K562 (cell line): ENCODE data around the gene AK2. TPM values are rescaled to one million over a fixed set of nuclear protein-coding genes. Genes with fewer than 3 reads are reported as not detected.

Source experiments
- ATAC-seq: fragments of 200-7000 bp; cut with Tn5 transposase; 3 replicates; pipeline ENCODE4 v1.9.1; 2020; ENCODE audit warnings: moderate library complexity
- BruUV-seq: library from RNA; stranded (reverse); fragments of 400-500 nt; replicated peaks from 2 replicates; lab custom pipeline; 2021; lab: Mats Ljungman, UMichigan
- CTCF ChIA-PET: fragments of 300-600 bp; formaldehyde crosslinking; extraction: SDS; loops from one replicate; lab custom pipeline; 2021; ENCODE audit warnings: low intra/inter-chr PET ratio; lab: Yijun Ruan, JAX
- POLR2A ChIA-PET: fragments of 300-600, 350-650 bp; sonication (Branson Sonifier 250); formaldehyde crosslinking; extraction: SDS; loops from one replicate; lab custom pipeline; 2021; ENCODE audit warnings: antibody characterized with exemption, inconsistent platforms; lab: Yijun Ruan, JAX
- DNase-seq, 4 experiments: peaks; one replicate each; pipeline versions ENCODE4 v3.0.0 to v3.0.0-alpha.2; 2011 to 2018; ENCODE audit warnings: low spot score in 3 of 4, mixed read lengths in 3 of 4; ENCODE audit errors: extremely low read depth in 1 of 4
- FAIRE-seq: peaks from 2 replicates; lab custom pipeline; 2011; peaks lifted over from hg19 to GRCh38; lab: Jason Lieb, UNC
- H2AFZ ChIP-seq: 2 replicates; pipeline ENCODE4 v1.6.0; 2011; ENCODE audit warnings: low read depth, low read length, control low read depth, inconsistent platforms
- H3K27ac ChIP-seq: fragments of 200-600 bp; 3 replicates; pipeline ENCODE4 v1.8.0; 2011; ENCODE audit warnings: low read depth, mild to moderate bottlenecking, control low read depth, inconsistent platforms, low read length, moderate library complexity, mixed read lengths; ENCODE audit errors: extremely low read depth
- H3K27me3 ChIP-seq, 2 experiments: fragments of 300-600 bp in 1 of 2; 2 replicates in 1 of 2; 3 replicates in 1 of 2; pipeline versions ENCODE4 v1.6.0 to v1.8.0; 2011; ENCODE audit warnings: inconsistent platforms in 2 of 2, low read length in 2 of 2, mild to moderate bottlenecking in 1 of 2, mixed read lengths in 1 of 2, moderate library complexity in 1 of 2; ENCODE audit not compliant: control insufficient read depth in 2 of 2, insufficient read depth in 2 of 2
- H3K36me3 ChIP-seq: fragments of 300-600 bp; 3 replicates; pipeline ENCODE4 v1.8.0; 2011; ENCODE audit warnings: mild to moderate bottlenecking, low read length, inconsistent platforms; ENCODE audit not compliant: control insufficient read depth, insufficient read depth
- H3K4me1 ChIP-seq, 2 experiments: fragments of 200-600 bp in 1 of 2; replicated peaks in 1 of 2; 2 replicates in 1 of 2; 3 replicates in 1 of 2; pipeline versions ENCODE4 v1.5.1 to v1.8.0; 2011; ENCODE audit warnings: inconsistent platforms in 2 of 2, low read length in 2 of 2, mild to moderate bottlenecking in 1 of 2, mixed read lengths in 1 of 2, moderate library complexity in 1 of 2; ENCODE audit not compliant: control insufficient read depth in 2 of 2, insufficient read depth in 2 of 2
- H3K4me2 ChIP-seq: 2 replicates; pipeline ENCODE4 v1.6.1; 2011; ENCODE audit warnings: low read length, control low read depth, inconsistent platforms, mixed read lengths; ENCODE audit not compliant: insufficient read depth
- H3K4me3 ChIP-seq: fragments of 200-600 bp; sonication (generic), shearing (Covaris generic); 2 replicates; pipeline ENCODE4 v1.5.1; 2016; ENCODE audit warnings: control low read depth, inconsistent platforms
- H3K79me2 ChIP-seq: fragments of 200-600 bp; 3 replicates; pipeline ENCODE4 v1.8.0; 2011; ENCODE audit warnings: low read length, inconsistent platforms; ENCODE audit not compliant: control insufficient read depth, insufficient read depth
- H3K9ac ChIP-seq, 2 experiments: 2 replicates each; pipeline versions ENCODE4 v1.6.0 to v1.6.1; 2011; ENCODE audit warnings: low read depth in 2 of 2, low read length in 2 of 2, control low read depth in 1 of 2, inconsistent platforms in 1 of 2, mild to moderate bottlenecking in 1 of 2, mixed read lengths in 1 of 2; ENCODE audit not compliant: insufficient read depth in 1 of 2
- H3K9me1 ChIP-seq: one replicate; pipeline ENCODE4 v1.6.0; 2011; ENCODE audit warnings: inconsistent platforms, mild to moderate bottlenecking, low read length, moderate library complexity; ENCODE audit not compliant: control insufficient read depth, insufficient read depth
- H3K9me3 ChIP-seq: replicated peaks from 2 replicates; pipeline ENCODE4 v1.5.1; 2011; ENCODE audit warnings: low read depth, low read length, inconsistent platforms; ENCODE audit not compliant: control insufficient read depth, insufficient read depth
- H4K20me1 ChIP-seq: replicated peaks from 2 replicates; pipeline ENCODE4 v1.6.1; 2011; ENCODE audit warnings: low read length, inconsistent platforms, mixed read lengths; ENCODE audit not compliant: control insufficient read depth, insufficient read depth
- ARID1B ChIP-seq: fragments of 450-650 bp; IDR thresholded peaks from 2 replicates; pipeline ENCODE4 v1.6.1; 2016; ENCODE audit warnings: antibody characterized with exemption, mild to moderate bottlenecking, inconsistent platforms
- CAMTA2 ChIP-seq: fragments of 250-450 bp; sonication (Bioruptor Pico); conservative IDR thresholded peaks from 2 replicates; pipeline ENCODE4 v1.5.1; 2022
- CREBBP ChIP-seq: IDR thresholded peaks from one replicate; pipeline ENCODE4 v1.6.1; 2012; ENCODE audit warnings: low read depth, mild to moderate bottlenecking, control low read depth, inconsistent platforms, low read length
- CTBP1 ChIP-seq: fragments of 450-650 bp; IDR thresholded peaks from 2 replicates; pipeline ENCODE4 v1.6.1; 2016; ENCODE audit warnings: borderline replicate concordance
- DPF2 ChIP-seq: fragments of 450-650 bp; IDR thresholded peaks from 2 replicates; pipeline ENCODE4 v1.6.1; 2016
- JUND ChIP-seq, 2 experiments: IDR thresholded peaks; 2 replicates in 1 of 2; 3 replicates in 1 of 2; pipeline ENCODE4 v1.6.1; 2011; ENCODE audit warnings: borderline replicate concordance in 2 of 2, low read depth in 2 of 2, low read length in 2 of 2, improper control_type of control experiment in 1 of 2, missing biosample characterization in 1 of 2, missing genetic modification characterization in 1 of 2, missing genetic modification reagents in 1 of 2
- PBX2 ChIP-seq, 2 experiments: IDR thresholded peaks in 1 of 2; conservative IDR thresholded peaks in 1 of 2; 2 replicates each; pipeline ENCODE4 v1.6.1; 2016; ENCODE audit warnings: low read depth in 2 of 2, mild to moderate bottlenecking in 1 of 2, missing compliant biosample characterization in 1 of 2, missing genetic modification characterization in 1 of 2, moderate library complexity in 1 of 2
- POLR2B ChIP-seq: fragments of 450-650 bp; IDR thresholded peaks from 2 replicates; pipeline ENCODE4 v1.6.1; 2018; ENCODE audit warnings: low read depth; ENCODE audit not compliant: partially characterized antibody
- RCOR1 ChIP-seq, 2 experiments: IDR thresholded peaks; 2 replicates each; pipeline ENCODE4 v1.6.1; 2012; ENCODE audit warnings: low read depth in 2 of 2, low read length in 2 of 2, borderline replicate concordance in 1 of 2, improper control_type of control experiment in 1 of 2
- SMARCA4 ChIP-seq: fragments of 450-650 bp; IDR thresholded peaks from 2 replicates; pipeline ENCODE4 v1.6.1; 2016
- SOX6 ChIP-seq: fragments of 450-650 bp; IDR thresholded peaks from 2 replicates; pipeline ENCODE4 v1.6.1; 2014; ENCODE audit warnings: mild to moderate bottlenecking
- ZNF507 ChIP-seq: conservative IDR thresholded peaks from 2 replicates; pipeline ENCODE4 v1.6.1; 2017; ENCODE audit warnings: missing genetic modification characterization, missing compliant biosample characterization
- ZNF76 ChIP-seq: fragments of 250-450 bp; sonication (Bioruptor Pico); IDR thresholded peaks from 2 replicates; pipeline ENCODE4 v1.4.0; 2020; ENCODE audit warnings: mild to moderate bottlenecking, moderate library complexity, borderline replicate concordance
- WGBS: fragments of 100-300 bp; shearing (Covaris generic); methylation state at CpG from one replicate; pipeline ENCODE4 v1.1.6; 2016; ENCODE audit warnings: low coverage, mixed read lengths; ENCODE audit not compliant: insufficient coverage; ENCODE audit errors: missing lambda C conversion rate; 5-methylcytosine and 5-hydroxymethylcytosine counted together
- in situ Hi-C: fragments of 300-500 bp; cut with MboI; formaldehyde crosslinking; loops from 4 replicates; pipeline ENCODE4 v1.15.0; 2018; ENCODE audit warnings: inconsistent platforms, mixed read lengths
- intact Hi-C: fragments of 100-400 bp; cut with micrococcal nuclease; formaldehyde crosslinking; loops from 2 replicates; pipeline ENCODE4 v1.14.2; 2022
- polyA plus RNA-seq, 8 experiments: library from polyadenylated mRNA; depleted of rRNA in 4 of 8; stranded (reverse) in 5 of 8; unstranded in 3 of 8; fragments of >200 nt; fragmentation: Nextera tagmentation in 2 of 8; fragmentation: Illumina TruSeq in 1 of 8; extraction: Ambion mirVana in 2 of 8; extraction: Trizol in 1 of 8; gene quantifications; 2 replicates each; pipeline versions ENCODE4 v1.2.1 to v1.2.3, GENCODE V29; 2011 to 2014; ENCODE audit warnings: inconsistent platforms in 1 of 8, missing spikeins in 1 of 8
- total RNA-seq, 7 experiments: library from RNA; depleted of rRNA in 6 of 7; stranded (reverse); fragments of >200 nt in 6 of 7; fragmentation: Illumina TruSeq in 2 of 7; extraction: Trizol in 2 of 7; gene quantifications; 2 replicates each; pipeline versions ENCODE4 v1.2.1 to v1.2.3, GENCODE V29; 2011 to 2021; ENCODE audit warnings: low replicate concordance in 1 of 7

Gene AK2
- total and polyA plus RNA-seq, 9 of the 15 experiments (the other 6 are each of a cell fraction or from before 2014, with no cell fraction given) = 105 to 1,050 (median 509) TPM

- Histone ChIP-seq H3K9me3 (no peaks in the 10 kb centered on the region), H3K27ac (no peak overlapping the region), H3K9ac (no peak overlapping the region), H3K9me1 (peaks cover 7% of the 10 kb centered on the region), H2AFZ (no peak overlapping the region), H3K27me3 (no peaks in the 10 kb centered on the region), H3K79me2 (peaks cover 3% of the 10 kb centered on the region; the same call in 2 of the 3 replicates), H3K36me3 (peaks cover 60% of the 10 kb centered on the region), H3K4me2 (no peak overlapping the region), H4K20me1 (peaks cover 62% of the 10 kb centered on the region), H3K4me1 (peaks cover 3 to 54% of the 10 kb centered on the region in 2 experiments; a peak in 4 of 5 replicates), H3K4me3 (no peak overlapping the region)
- in situ Hi-C loops = no loop called here
- ChIA-PET POLR2A (interaction anchor here (0.6 to 8.3 kb wide), 5 partner anchors 9 to 313 kb away, joined by 3 to 95 read pairs (median 4); no protein-coding TSS in a partner anchor), CTCF (no interaction called here)
- WGBS = 82% methylated on average over 2 of the region's 2 CpGs
- DNase-seq = no peak
- FAIRE-seq = no peak
- TF ChIP-seq CAMTA2 (CRISPR knock-in tag) = no peak
- TF ChIP-seq ZNF507 (tag) = no peak
- TF ChIP-seq POLR2B = peak; percentile 29
- no TSS peak for BruUV-seq
- ATAC-seq = no peak
- intact Hi-C loops = loop anchor here (5.0 kb wide), 1 partner anchor 42 kb away; the partner anchor contains the start of gene RNF19B
Measured at GRCh38 chr1:33004613-33005012, 32.1 kb downstream of the AK2 start.

- Histone ChIP-seq H3K4me1 (peaks cover 7 to 44% of the 10 kb centered on the region in 2 experiments), H2AFZ (no peak overlapping the region), H3K4me3 (no peak overlapping the region), H3K9me3 (no peaks in the 10 kb centered on the region), H3K9ac (no peak overlapping the region), H3K36me3 (peaks cover 50% of the 10 kb centered on the region), H3K79me2 (peaks cover 3% of the 10 kb centered on the region; the same call in 2 of the 3 replicates), H3K4me2 (no peak overlapping the region), H3K27ac (no peak overlapping the region), H4K20me1 (peaks cover 52% of the 10 kb centered on the region), H3K9me1 (peaks cover 7% of the 10 kb centered on the region), H3K27me3 (no peaks in the 10 kb centered on the region)
- DNase-seq = peak in 2 of 4 experiments; percentile 37 to 42
- ATAC-seq = peak; percentile 41
- CTCF ChIA-PET = no interaction called here
- POLR2A ChIA-PET = interaction anchor here (0.7 to 8.3 kb wide), 4 partner anchors 8 to 63 kb away, joined by 3 to 95 read pairs (median 4); no protein-coding TSS in a partner anchor
- 35% methylated on average over 4 of the region's 4 CpGs for WGBS
- FAIRE-seq = no peak
- intact Hi-C loops (no loop called here), in situ Hi-C loops (no loop called here)
- BruUV-seq = TSS peak; percentile 5
- TF ChIP-seq CTBP1 (0 out of 2 replicates have a peak, but pooled peaks have one; percentile 13), CREBBP (no peak), ARID1B (peak; percentile 48), JUND (IDR thresholded peaks at IDR 0.05; ENCODE audit: borderline replicate concordance, low read depth, low read length) (peak; percentile 17; the same call in 1 of the 2 replicates), JUND (tag; IDR thresholded peaks at IDR 0.05; ENCODE audit: borderline replicate concordance, low read depth, low read length) (no peak; the same call in 2 of the 3 replicates), SOX6 (peak; percentile 36; the same call in 1 of the 2 replicates), ZNF76 (CRISPR knock-in tag) (no peak), RCOR1 (IDR thresholded peaks at IDR 0.05; ENCODE audit: borderline replicate concordance in 1 of 2, low read depth in 2 of 2, low read length in 2 of 2) (0 out of 4 replicates have a peak, but pooled peaks of 1 of the 2 experiments have one; percentile 12), SMARCA4 (peak; percentile 44; the same call in 1 of the 2 replicates), PBX2 (CRISPR knock-in tag; IDR thresholded peaks at IDR 0.05; ENCODE audit: low read depth) (no peak), PBX2 (tag; conservative IDR thresholded peaks at IDR 0.05; ENCODE audit: low read depth) (peak; percentile 70), DPF2 (peak; percentile 30; the same call in 1 of the 2 replicates)
Measured at GRCh38 chr1:33003657-33004056, 33.0 kb downstream of the AK2 start.
